HepG2 (cell line): ENCODE data around the gene KIF22. TPM values are rescaled to one million over a fixed set of nuclear protein-coding genes. Genes with fewer than 3 reads are reported as not detected.
A peak's percentile ranks its signal among the peaks of the same experiment; 100 is the strongest.

Experiments
- ARID4A ChIP-seq: sonication (generic); formaldehyde crosslinking; IDR thresholded peaks from 2 replicates; pipeline ENCODE4 v1.5.0; 2020; ENCODE audit warnings: mild to moderate bottlenecking, missing genetic modification reagents, borderline replicate concordance
- FOXA3 ChIP-seq: IDR thresholded peaks from 2 replicates; pipeline ENCODE4 v1.6.1; 2016; ENCODE audit warnings: missing genetic modification reagents, missing compliant biosample characterization
- MED1 ChIP-seq: sonication (generic); formaldehyde crosslinking; IDR thresholded peaks from 2 replicates; pipeline ENCODE4 v1.4.0; 2020; ENCODE audit warnings: missing genetic modification reagents
- NR3C1 ChIP-seq: sonication (generic); formaldehyde crosslinking; IDR thresholded peaks from 2 replicates; pipeline ENCODE4 v1.4.0; 2020; ENCODE audit warnings: missing genetic modification reagents
- PAX8 ChIP-seq: sonication (generic); formaldehyde crosslinking; IDR thresholded peaks from 2 replicates; pipeline ENCODE4 v1.8.0; 2022; ENCODE audit warnings: mild to moderate bottlenecking, missing genetic modification reagents, borderline replicate concordance
- PBX2 ChIP-seq: IDR thresholded peaks from 2 replicates; pipeline ENCODE4 v1.6.1; 2016; ENCODE audit warnings: control low read depth
- PHF5A ChIP-seq: IDR thresholded peaks from one replicate; pipeline ENCODE4 v1.6.1; 2018; ENCODE audit warnings: low read depth, missing genetic modification reagents; ENCODE audit not compliant: unreplicated experiment
- RXRB ChIP-seq: IDR thresholded peaks from 2 replicates; pipeline ENCODE4 v1.6.1; 2016; ENCODE audit warnings: borderline replicate concordance, missing genetic modification reagents, missing compliant biosample characterization
- UBTF ChIP-seq: sonication (generic); formaldehyde crosslinking; IDR thresholded peaks from 2 replicates; pipeline ENCODE4 v1.4.0; 2020; ENCODE audit warnings: mild to moderate bottlenecking, missing genetic modification reagents
- YY1 ChIP-seq: IDR thresholded peaks from 2 replicates; pipeline ENCODE4 v1.6.1; 2011; ENCODE audit warnings: low read length, low read depth, moderate library complexity, mild to moderate bottlenecking; ENCODE audit not compliant: insufficient read depth, insufficient replicate concordance
- ZBED4 ChIP-seq: sonication (generic); formaldehyde crosslinking; IDR thresholded peaks from 2 replicates; pipeline ENCODE4 v1.4.0; 2020; ENCODE audit warnings: missing genetic modification reagents, borderline replicate concordance
- ZBTB3 ChIP-seq: sonication (generic); formaldehyde crosslinking; IDR thresholded peaks from 2 replicates; pipeline ENCODE4 v1.4.0; 2020; ENCODE audit warnings: low read depth, mild to moderate bottlenecking, moderate library complexity, missing genetic modification reagents, borderline replicate concordance
- ZFY ChIP-seq: sonication (generic); formaldehyde crosslinking; IDR thresholded peaks from 2 replicates; pipeline ENCODE4 v1.4.0; 2020; ENCODE audit warnings: missing genetic modification reagents
- ZMYM3 ChIP-seq: sonication (generic); formaldehyde crosslinking; IDR thresholded peaks from 2 replicates; pipeline ENCODE4 v1.5.1; 2020; ENCODE audit warnings: mild to moderate bottlenecking, missing genetic modification reagents
- ZNF326 ChIP-seq: sonication (generic); formaldehyde crosslinking; IDR thresholded peaks from 2 replicates; pipeline ENCODE4 v1.4.0; 2020; ENCODE audit warnings: missing genetic modification reagents, borderline replicate concordance
- ZNF343 ChIP-seq: sonication (generic); formaldehyde crosslinking; IDR thresholded peaks from 2 replicates; pipeline ENCODE4 v1.4.0; 2020; ENCODE audit warnings: mild to moderate bottlenecking, missing genetic modification reagents
- ZNF619 ChIP-seq: sonication (generic); formaldehyde crosslinking; IDR thresholded peaks from 2 replicates; pipeline ENCODE4 v1.4.0; 2020; ENCODE audit warnings: mild to moderate bottlenecking, missing genetic modification reagents
- ZNF674 ChIP-seq: sonication (generic); formaldehyde crosslinking; IDR thresholded peaks from 2 replicates; pipeline ENCODE4 v1.5.0; 2020; ENCODE audit warnings: low read depth, mild to moderate bottlenecking, missing genetic modification reagents
- polyA plus RNA-seq, 8 experiments: library from polyadenylated mRNA; depleted of rRNA in 3 of 8; stranded (reverse) in 7 of 8; unstranded in 1 of 8; fragments of >200 nt; fragmentation: Illumina TruSeq in 4 of 8; extraction: Trizol in 4 of 8; gene quantifications; 2 replicates each; pipeline versions ENCODE4 v1.2.1 to v1.2.3, GENCODE V29; 2011 to 2016; ENCODE audit warnings: low read depth in 4 of 8, missing spikeins in 1 of 8, mixed read lengths in 1 of 8; ENCODE audit not compliant: insufficient read depth in 1 of 8
- total RNA-seq, 5 experiments: library from RNA; depleted of rRNA; stranded (reverse); fragments of >200 nt; fragmentation: Illumina TruSeq; extraction: Trizol; gene quantifications; 2 replicates each; pipeline ENCODE4 v1.2.3, GENCODE V29; 2016; ENCODE audit warnings: low read depth in 1 of 5

Gene KIF22
- total and polyA plus RNA-seq, 2 of the 13 experiments (the other 11 are each of a cell fraction or from before 2014, with no cell fraction given), result 95.8 to 118 TPM

GRCh38 chr16:29757950-29758466 lies 32.5 kb upstream of the KIF22 start (continued):
- no peak for TF ChIP-seq ZBED4 (CRISPR knock-in tag)
- no peak for TF ChIP-seq PAX8 (CRISPR knock-in tag)
- TF ChIP-seq ZNF619 (CRISPR knock-in tag), result no peak
- TF ChIP-seq ZNF326, result no peak
- no peak for TF ChIP-seq PBX2 (CRISPR knock-in tag)
- TF ChIP-seq RXRB (CRISPR knock-in tag), result peak; percentile 71
- 0 out of 2 replicates have a peak, but pooled peaks have one; percentile 8 for TF ChIP-seq ZNF674
- peak; percentile 71 for TF ChIP-seq MED1 (CRISPR knock-in tag)
- peak; percentile 58; the same call in 1 of the 2 replicates for TF ChIP-seq ZBTB3
- peak; percentile 55 for TF ChIP-seq FOXA3
- peak; percentile 42 for TF ChIP-seq ZMYM3 (CRISPR knock-in tag)
- TF ChIP-seq ARID4A (CRISPR knock-in tag), result peak; percentile 44; the same call in 1 of the 2 replicates
- TF ChIP-seq PHF5A (CRISPR knock-in tag), result peak; percentile 45
- no peak for TF ChIP-seq YY1
- peak; percentile 65 for TF ChIP-seq ZFY (CRISPR knock-in tag)
- no peak for TF ChIP-seq NR3C1
- peak; percentile 27; the same call in 1 of the 2 replicates for TF ChIP-seq UBTF (CRISPR knock-in tag)
- TF ChIP-seq ZNF343, result no peak
